Common myeloid progenitor, CD34-positive (primary cell): ENCODE results near the gene FHIT.

Experiments
- CTCF ChIA-PET: fragments of 350-600 bp; sonication (Branson Sonifier 250); formaldehyde crosslinking; loops from one replicate; lab custom pipeline; 2021; ENCODE audit warnings: antibody characterized with exemption; lab: Charles Lee
- POLR2A ChIA-PET: fragments of 350-600 bp; sonication (Branson Sonifier 250); formaldehyde crosslinking; loops from one replicate; lab custom pipeline; 2021; ENCODE audit warnings: antibody characterized with exemption; lab: Charles Lee
- DNase-seq, 3 donors: peaks; one replicate each; pipeline versions ENCODE4 v3.0.0 to v3.0.0-alpha.2; 2013
- H3K27ac ChIP-seq, 2 experiments: 1 replicate in 1 of 2; 2 replicates in 1 of 2; pipeline ENCODE4 v1.7.0; 2013; ENCODE audit warnings: inconsistent platforms in 2 of 2, low read length in 2 of 2, mild to moderate bottlenecking in 2 of 2, low read depth in 1 of 2, moderate library complexity in 1 of 2; ENCODE audit not compliant: severe bottlenecking in 2 of 2, insufficient read depth in 1 of 2, poor library complexity in 1 of 2
- H3K27me3 ChIP-seq, 5 experiments: replicated peaks in 2 of 5; 1 replicate in 3 of 5; 2 replicates in 2 of 5; pipeline versions ENCODE4 v1.6.1 to v1.7.0; 2013; ENCODE audit warnings: low read length in 4 of 5, mild to moderate bottlenecking in 2 of 5, moderate library complexity in 2 of 5, inconsistent platforms in 1 of 5; ENCODE audit not compliant: insufficient read depth in 5 of 5, control insufficient read depth in 4 of 5
- H3K36me3 ChIP-seq, 4 experiments: 1 replicate in 2 of 4; 2 replicates in 2 of 4; pipeline versions ENCODE4 v1.6.1 to v1.7.0; 2013; ENCODE audit warnings: low read length in 3 of 4, control low read depth in 1 of 4, mild to moderate bottlenecking in 1 of 4; ENCODE audit not compliant: control insufficient read depth in 4 of 4, insufficient read depth in 4 of 4
- H3K4me1 ChIP-seq, 4 experiments: 1 replicate in 3 of 4; 2 replicates in 1 of 4; pipeline versions ENCODE4 v1.6.1 to v1.7.1; 2013; ENCODE audit warnings: low read length in 3 of 4, mild to moderate bottlenecking in 3 of 4, control low read depth in 1 of 4, inconsistent platforms in 1 of 4, moderate library complexity in 1 of 4; ENCODE audit not compliant: control insufficient read depth in 4 of 4, insufficient read depth in 4 of 4; ENCODE audit errors: control extremely low read depth in 1 of 4
- H3K4me3 ChIP-seq, 7 experiments: 1 replicate in 4 of 7; 2 replicates in 3 of 7; pipeline versions ENCODE4 v1.5.1 to v1.7.0; 2013; ENCODE audit warnings: mild to moderate bottlenecking in 7 of 7, low read length in 6 of 7, moderate library complexity in 6 of 7, inconsistent platforms in 2 of 7, low read depth in 2 of 7, control low read depth in 1 of 7; ENCODE audit not compliant: insufficient read depth in 4 of 7, control insufficient read depth in 1 of 7; ENCODE audit errors: extremely low read depth in 1 of 7
- H3K9me3 ChIP-seq, 5 experiments: 1 replicate in 4 of 5; 2 replicates in 1 of 5; pipeline versions ENCODE4 v1.6.1 to v1.7.1; 2013; ENCODE audit warnings: low read length in 4 of 5, mild to moderate bottlenecking in 2 of 5, inconsistent platforms in 1 of 5, low read depth in 1 of 5, moderate library complexity in 1 of 5; ENCODE audit not compliant: control insufficient read depth in 4 of 5, insufficient read depth in 2 of 5; ENCODE audit errors: control extremely low read depth in 1 of 5
- WGBS: methylation state at CpG from one replicate; pipeline ENCODE4 v1.1.5; 2013; ENCODE audit not compliant: insufficient coverage; 5-methylcytosine and 5-hydroxymethylcytosine counted together

Gene FHIT

DNA sequence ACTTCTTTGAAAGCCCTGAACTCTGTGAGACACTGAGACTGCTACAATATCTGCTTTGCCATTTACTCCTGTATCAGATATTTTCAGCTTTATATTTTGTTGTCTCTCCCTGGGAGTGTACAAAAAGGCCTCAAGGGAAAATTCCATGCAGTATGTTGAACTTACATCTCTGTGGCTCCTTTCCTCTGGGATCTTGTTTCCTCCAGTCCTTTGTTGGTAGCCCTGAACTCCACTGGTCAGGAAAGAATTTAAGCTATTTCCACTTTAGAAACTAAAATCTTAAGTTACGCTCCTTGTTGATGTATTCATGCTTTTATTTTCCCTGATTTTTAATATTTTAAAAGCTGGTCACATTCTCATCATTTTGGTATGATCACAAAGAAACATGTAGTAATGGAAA, 277.9 kb downstream of the FHIT start:
- Histone ChIP-seq H3K4me3 (no peak overlapping the region), H3K27ac (no peak overlapping the region), H3K9me3 (peaks cover 3 to 26% (median 5%) of the 10 kb centered on the region in 5 experiments), H3K36me3 (peaks cover 0 to 2% (median 1%) of the 10 kb centered on the region in 4 experiments), H3K27me3 (no peaks in the 10 kb centered on the region), H3K4me1 (no peaks in the 10 kb centered on the region)
- WGBS: no CpG with 5 or more reads among the region's 1 CpG
- ChIA-PET CTCF (no interaction called here), POLR2A (no interaction called here)
- no peak for DNase-seq

DNA sequence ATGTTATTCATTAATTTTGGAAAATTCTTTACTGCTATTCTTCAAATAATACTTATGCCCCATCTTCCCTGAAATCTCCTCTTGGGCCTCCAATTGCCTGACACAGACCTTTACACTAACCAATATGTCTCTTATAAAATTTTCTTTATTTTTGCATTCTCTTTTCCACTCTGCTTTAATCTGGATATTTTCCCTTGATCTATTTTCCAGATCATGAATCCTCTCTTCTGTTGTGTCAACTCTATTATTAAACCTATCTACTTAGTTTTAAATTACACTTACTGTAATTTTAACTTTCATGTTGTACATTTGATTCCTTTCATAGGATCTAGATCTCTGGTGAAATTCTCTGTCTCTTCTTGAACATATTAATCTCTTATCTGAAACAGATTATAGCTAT, 278.7 kb downstream of the FHIT start:
- H3K9me3 ChIP-seq: peaks cover 3 to 26% (median 5%) of the 10 kb centered on the region in 5 experiments
- no peak overlapping the region for H3K4me3 ChIP-seq
- ChIA-PET POLR2A (no interaction called here), CTCF (no interaction called here)
- H3K27ac ChIP-seq: no peak overlapping the region
- no peaks in the 10 kb centered on the region for H3K27me3 ChIP-seq
- peaks cover 0 to 2% (median 1%) of the 10 kb centered on the region in 4 experiments for H3K36me3 ChIP-seq
- no peak for DNase-seq
- H3K4me1 ChIP-seq: no peaks in the 10 kb centered on the region

DNA sequence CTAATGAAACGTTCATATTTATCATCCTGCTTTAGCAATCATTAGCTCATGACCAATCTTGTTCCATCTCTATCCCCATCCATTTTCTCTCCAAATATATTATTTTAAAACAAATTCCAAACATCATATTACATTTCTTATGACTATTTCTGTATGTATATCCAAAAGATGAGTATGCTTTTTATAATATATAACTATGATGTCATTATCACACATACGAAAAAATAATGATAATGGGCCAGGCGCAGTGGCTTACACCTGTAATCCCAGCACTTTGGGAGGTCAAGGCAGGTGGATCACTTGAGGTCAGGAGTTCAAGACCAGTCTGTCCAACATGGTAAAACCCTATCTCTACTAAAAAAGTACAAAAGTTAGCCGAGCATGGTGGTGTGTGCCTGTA, 280.4 kb downstream of the FHIT start:
- WGBS: no CpG with 5 or more reads among the region's 4 CpGs
- Histone ChIP-seq H3K27me3 (no peaks in the 10 kb centered on the region), H3K36me3 (peaks cover 0 to 2% (median 0%) of the 10 kb centered on the region in 4 experiments), H3K4me1 (no peaks in the 10 kb centered on the region), H3K27ac (no peak overlapping the region), H3K9me3 (peaks cover 5 to 33% (median 8%) of the 10 kb centered on the region in 5 experiments), H3K4me3 (no peak overlapping the region)
- CTCF ChIA-PET: no interaction called here
- DNase-seq: no peak
- POLR2A ChIA-PET: interaction anchor here (0.6 kb wide), 1 partner anchor 187 kb away, joined by 3 read pairs; no protein-coding TSS in a partner anchor

DNA sequence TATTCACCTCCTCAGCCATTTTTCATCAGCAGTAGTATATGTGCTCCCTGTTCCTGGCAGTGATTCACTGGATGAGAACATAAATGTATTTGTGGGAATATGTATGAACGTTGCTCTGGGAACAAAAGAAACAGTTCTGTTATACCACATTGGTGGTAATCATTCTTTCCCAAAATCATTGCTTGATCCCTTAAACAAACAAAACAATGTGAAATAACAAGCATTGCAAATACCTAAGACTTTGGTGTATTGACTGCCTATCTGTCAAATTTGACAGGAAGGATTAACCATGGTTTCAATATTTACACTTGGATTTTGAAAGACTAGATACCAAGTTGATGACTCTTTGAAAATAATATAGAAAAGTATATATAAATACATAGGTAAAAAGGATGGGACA, 284.1 kb downstream of the FHIT start:
- H3K4me3 ChIP-seq: no peak overlapping the region
- ChIA-PET CTCF (no interaction called here), POLR2A (no interaction called here)
- DNase-seq: no peak
- H3K4me1 ChIP-seq: no peaks in the 10 kb centered on the region
- no CpG with 5 or more reads among the region's 1 CpG for whole genome bisulfite sequencing
- H3K27ac ChIP-seq: no peak overlapping the region
- H3K27me3 ChIP-seq: no peaks in the 10 kb centered on the region
- H3K9me3 ChIP-seq: peaks cover 0 to 16% (median 5%) of the 10 kb centered on the region in 5 experiments
- H3K36me3 ChIP-seq: no peaks in the 10 kb centered on the region

DNA sequence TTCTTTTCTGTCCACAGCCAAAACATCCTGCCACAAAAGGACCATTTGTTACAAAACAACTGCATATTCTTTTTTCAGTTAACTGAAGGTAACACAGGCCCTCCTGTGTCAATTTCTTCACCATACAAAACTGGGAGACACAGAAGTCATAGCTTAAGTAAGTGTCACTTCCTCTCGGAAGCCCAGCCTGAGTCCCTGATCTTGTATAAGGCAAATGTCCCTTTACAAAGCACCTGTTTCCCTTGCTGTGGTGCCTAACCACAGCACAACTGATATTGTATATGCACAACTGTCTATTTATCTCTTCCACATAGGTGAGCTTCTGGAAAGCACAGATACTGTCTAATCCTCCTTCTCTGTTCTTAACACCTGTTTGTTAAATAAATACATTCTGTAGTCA, 293.7 kb downstream of the FHIT start:
- CTCF ChIA-PET: no interaction called here
- Histone ChIP-seq H3K9me3 (peaks cover 0 to 11% (median 3%) of the 10 kb centered on the region in 5 experiments), H3K27ac (no peak overlapping the region), H3K4me3 (no peak overlapping the region), H3K36me3 (no peaks in the 10 kb centered on the region), H3K4me1 (no peaks in the 10 kb centered on the region), H3K27me3 (no peaks in the 10 kb centered on the region)
- POLR2A ChIA-PET: no interaction called here
- DNase-seq: peak in 1 of 3 donors; percentile 50
- 100% methylated on average over 1 of the region's 1 CpG for WGBS

DNA sequence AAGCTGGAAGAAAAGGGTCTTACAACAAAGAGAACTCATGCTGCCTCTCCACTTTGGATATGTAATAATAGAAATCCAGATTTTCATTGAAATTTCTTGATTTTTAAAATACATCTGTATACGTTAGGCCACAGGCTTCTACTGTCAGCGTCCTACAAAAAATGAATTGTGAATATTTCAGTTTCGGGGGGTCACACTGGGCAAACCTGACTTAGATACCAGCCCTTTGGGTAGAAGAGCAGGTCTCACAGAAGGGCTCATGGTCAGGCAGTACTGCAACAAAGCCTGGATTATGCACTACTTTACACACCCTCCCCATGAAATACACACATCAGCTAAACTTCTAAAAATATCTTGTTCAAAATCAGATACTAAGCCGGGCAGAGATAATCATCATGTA, 294.5 kb downstream of the FHIT start:
- H3K9me3 ChIP-seq: peaks cover 0 to 11% (median 3%) of the 10 kb centered on the region in 5 experiments
- DNase-seq: no peak
- no peaks in the 10 kb centered on the region for H3K4me1 ChIP-seq
- ChIA-PET CTCF (no interaction called here), POLR2A (no interaction called here)
- H3K36me3 ChIP-seq: no peaks in the 10 kb centered on the region
- H3K4me3 ChIP-seq: no peak overlapping the region
- H3K27me3 ChIP-seq: no peaks in the 10 kb centered on the region
- WGBS: 82% methylated on average over 3 of the region's 4 CpGs
- no peak overlapping the region for H3K27ac ChIP-seq

DNA sequence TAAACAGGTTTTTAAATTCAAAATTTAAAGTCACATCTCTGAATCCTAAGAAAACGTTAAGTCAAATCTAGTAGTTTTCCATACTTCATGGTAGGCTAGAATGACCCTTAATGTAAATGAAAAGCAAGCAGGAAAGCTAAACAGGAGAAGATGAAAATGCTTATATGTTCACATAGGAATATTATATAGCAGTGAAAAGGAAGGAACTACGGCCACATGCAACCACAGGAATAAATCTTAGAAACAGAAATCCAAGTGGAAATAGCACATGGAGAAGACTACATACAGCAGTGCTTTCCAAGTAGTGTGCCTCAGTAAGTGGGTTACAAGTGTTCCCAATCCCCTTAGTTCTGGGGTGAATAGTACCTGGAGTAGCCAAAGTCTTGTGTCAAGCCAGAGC, 296.2 kb downstream of the FHIT start:
- Histone ChIP-seq H3K27me3 (no peaks in the 10 kb centered on the region), H3K4me3 (no peak overlapping the region), H3K4me1 (no peaks in the 10 kb centered on the region), H3K27ac (no peak overlapping the region), H3K36me3 (no peaks in the 10 kb centered on the region), H3K9me3 (peaks cover 0 to 11% (median 0%) of the 10 kb centered on the region in 5 experiments)
- 100% methylated on average over 1 of the region's 2 CpGs for WGBS
- ChIA-PET POLR2A (no interaction called here), CTCF (no interaction called here)
- no peak for DNase-seq
